Upper lobe of left lung (tissue), 6 donors: ENCODE results near the gene SIRPD. TPM values are rescaled to one million over a fixed set of nuclear protein-coding genes. Genes with fewer than 3 reads are reported as not detected.

Experiments used
- ATAC-seq, 2 donors: fragments of 200-7000 bp; cut with Tn5 transposase; one replicate each; pipeline ENCODE4 v1.9.1; 2022; ENCODE audit warnings: mild to moderate bottlenecking in 2 of 2, moderate library complexity in 2 of 2; ENCODE audit not compliant: low FRiP score in 2 of 2
- DNase-seq, 2 donors: peaks; one replicate each; pipeline ENCODE4 v3.0.0-alpha.2; 2019 to 2020
- H3K27ac ChIP-seq, 4 donors: fragments of 200-600 bp; sonication (generic); one replicate each; pipeline ENCODE4 v1.5.1; 2016 to 2019
- H3K27me3 ChIP-seq, 4 donors: fragments of 200-600 bp; sonication (generic); one replicate each; pipeline ENCODE4 v1.5.1; 2017 to 2019
- H3K36me3 ChIP-seq, 4 donors: fragments of 200-600 bp; sonication (generic); one replicate each; pipeline ENCODE4 v1.5.1; 2016 to 2019
- H3K4me1 ChIP-seq, 4 donors: fragments of 200-600 bp; sonication (generic); one replicate each; pipeline ENCODE4 v1.5.1; 2018 to 2019
- H3K4me3 ChIP-seq, 4 donors: fragments of 200-600 bp; sonication (generic); one replicate each; pipeline ENCODE4 v1.5.1; 2017 to 2019; ENCODE audit warnings: mild to moderate bottlenecking in 2 of 4, moderate library complexity in 1 of 4
- H3K9me3 ChIP-seq, 4 donors: fragments of 200-600 bp; sonication (generic); one replicate each; pipeline ENCODE4 v1.5.1; 2018 to 2019
- CTCF ChIP-seq, 6 experiments: fragments of 450-650 bp in 4 of 6; fragments of 200-600 bp in 2 of 6; sonication (generic) in 2 of 6; IDR thresholded peaks; one replicate each; pipeline ENCODE4 v1.5.1; 2016 to 2019; ENCODE audit warnings: antibody characterized with exemption in 6 of 6
- EP300 ChIP-seq, 4 donors: sonication (generic); formaldehyde crosslinking; IDR thresholded peaks; one replicate each; pipeline ENCODE4 v1.5.1; 2017; ENCODE audit warnings: antibody characterized with exemption in 4 of 4, control low read depth in 2 of 4
- POLR2A ChIP-seq, 4 donors: fragments of 450-650 bp; IDR thresholded peaks; one replicate each; pipeline ENCODE4 v1.5.1; 2016 to 2017; ENCODE audit warnings: antibody characterized with exemption in 4 of 4, mild to moderate bottlenecking in 2 of 4
- POLR2AphosphoS5 ChIP-seq, 2 donors: sonication (generic); formaldehyde crosslinking; IDR thresholded peaks; one replicate each; pipeline ENCODE4 v1.5.1; 2017; ENCODE audit warnings: antibody characterized with exemption in 2 of 2
- WGBS, 2 donors: methylation state at CpG; one replicate each; pipeline ENCODE4 v1.1.5; 2017 to 2018; 5-methylcytosine and 5-hydroxymethylcytosine counted together
- total RNA-seq, 6 donors: library from RNA; depleted of rRNA in 4 of 6; stranded (reverse); fragments of >200 nt in 4 of 6; gene quantifications; one replicate each; pipeline versions ENCODE4 v1.1.0 to v1.2.1, GENCODE V29; 2016 to 2021
- donor health status: DM: no; HTN: no; CAD: no; lungs with moderate emphysema.
- donor health status: DM: no; HTN: yes; CAD: no; lungs with severe emphysema.

Gene SIRPD
- total RNA-seq, 6 donors from 2014 or later: 0.69 to 2.2 (median 1.5) TPM; not detected in 2

GRCh38 chr20:1533059-1533458 lies 24.4 kb downstream of the SIRPD start:
- Histone ChIP-seq H3K9me3 (no peaks in the 10 kb centered on the region), H3K27ac (no peak overlapping the region), H3K4me3 (no peak overlapping the region), H3K4me1 (no peaks in the 10 kb centered on the region), H3K27me3 (no peaks in the 10 kb centered on the region), H3K36me3 (no peaks in the 10 kb centered on the region)
- ATAC-seq: no peak
- WGBS, 2 donors: 69 to 87% methylated on average over 4 of the region's 4 CpGs
- TF ChIP-seq POLR2A (IDR thresholded peaks at IDR 0.05): no peak
- TF ChIP-seq EP300 (IDR thresholded peaks at IDR 0.05): no peak
- no peak for TF ChIP-seq POLR2AphosphoS5 (IDR thresholded peaks at IDR 0.05)
- TF ChIP-seq CTCF (IDR thresholded peaks at IDR 0.05): no peak
- DNase-seq: no peak

- Histone ChIP-seq H3K4me1 (no peaks in the 10 kb centered on the region), H3K36me3 (no peaks in the 10 kb centered on the region), H3K27ac (no peak overlapping the region), H3K4me3 (no peak overlapping the region), H3K9me3 (no peaks in the 10 kb centered on the region), H3K27me3 (no peaks in the 10 kb centered on the region)
- no peak for ATAC-seq
- DNase-seq: no peak
- no peak for TF ChIP-seq CTCF (IDR thresholded peaks at IDR 0.05)
- no peak for TF ChIP-seq EP300 (IDR thresholded peaks at IDR 0.05)
- TF ChIP-seq POLR2AphosphoS5 (IDR thresholded peaks at IDR 0.05): no peak
- no peak for TF ChIP-seq POLR2A (IDR thresholded peaks at IDR 0.05)
- WGBS, 2 donors: 36 to 38% methylated on average over 1 of the region's 1 CpG
Measured at GRCh38 chr20:1528811-1529210, 28.7 kb downstream of the SIRPD start.

GRCh38 chr20:1527923-1528322 lies 29.6 kb downstream of the SIRPD start:
- H3K27me3 ChIP-seq: no peaks in the 10 kb centered on the region
- ATAC-seq (no peak), DNase-seq (no peak)
- no peaks in the 10 kb centered on the region for H3K4me1 ChIP-seq
- no peak overlapping the region for H3K27ac ChIP-seq
- H3K9me3 ChIP-seq: no peaks in the 10 kb centered on the region
- TF ChIP-seq CTCF (IDR thresholded peaks at IDR 0.05): no peak
- no peak for TF ChIP-seq POLR2AphosphoS5 (IDR thresholded peaks at IDR 0.05)
- TF ChIP-seq EP300 (IDR thresholded peaks at IDR 0.05): no peak
- TF ChIP-seq POLR2A (IDR thresholded peaks at IDR 0.05): no peak
- no peak overlapping the region for H3K4me3 ChIP-seq
- no peaks in the 10 kb centered on the region for H3K36me3 ChIP-seq

- Histone ChIP-seq H3K9me3 (no peaks in the 10 kb centered on the region), H3K36me3 (no peaks in the 10 kb centered on the region), H3K27me3 (no peaks in the 10 kb centered on the region), H3K4me1 (no peaks in the 10 kb centered on the region), H3K27ac (no peak overlapping the region), H3K4me3 (no peak overlapping the region)
- DNase-seq (no peak), ATAC-seq (no peak)
- TF ChIP-seq CTCF (IDR thresholded peaks at IDR 0.05) (no peak), POLR2AphosphoS5 (IDR thresholded peaks at IDR 0.05) (no peak), EP300 (IDR thresholded peaks at IDR 0.05) (no peak), POLR2A (IDR thresholded peaks at IDR 0.05) (no peak)
Measured at GRCh38 chr20:1526896-1527295, 30.6 kb downstream of the SIRPD start.

- no peaks in the 10 kb centered on the region for H3K4me1 ChIP-seq
- H3K4me3 ChIP-seq: no peak overlapping the region
- 76 to 88% methylated on average over 1 of the region's 1 CpG for WGBS, 2 donors
- no peak for DNase-seq
- H3K27ac ChIP-seq: no peak overlapping the region
- no peaks in the 10 kb centered on the region for H3K27me3 ChIP-seq
- H3K36me3 ChIP-seq: no peaks in the 10 kb centered on the region
- ATAC-seq: no peak
- H3K9me3 ChIP-seq: no peaks in the 10 kb centered on the region
- TF ChIP-seq CTCF (IDR thresholded peaks at IDR 0.05): no peak
- TF ChIP-seq EP300 (IDR thresholded peaks at IDR 0.05): no peak
- TF ChIP-seq POLR2A (IDR thresholded peaks at IDR 0.05): no peak
- no peak for TF ChIP-seq POLR2AphosphoS5 (IDR thresholded peaks at IDR 0.05)
Measured at GRCh38 chr20:1526310-1526709, 31.2 kb downstream of the SIRPD start.
